Measurements from ENCODE around the gene ADAMTS14. TPM values are rescaled to one million over a fixed set of nuclear protein-coding genes. Genes with fewer than 3 reads are reported as not detected.

The ADAMTS14 gene
- total RNA-seq, 1 donor from 2014 or later = 29.8 TPM

DNA sequence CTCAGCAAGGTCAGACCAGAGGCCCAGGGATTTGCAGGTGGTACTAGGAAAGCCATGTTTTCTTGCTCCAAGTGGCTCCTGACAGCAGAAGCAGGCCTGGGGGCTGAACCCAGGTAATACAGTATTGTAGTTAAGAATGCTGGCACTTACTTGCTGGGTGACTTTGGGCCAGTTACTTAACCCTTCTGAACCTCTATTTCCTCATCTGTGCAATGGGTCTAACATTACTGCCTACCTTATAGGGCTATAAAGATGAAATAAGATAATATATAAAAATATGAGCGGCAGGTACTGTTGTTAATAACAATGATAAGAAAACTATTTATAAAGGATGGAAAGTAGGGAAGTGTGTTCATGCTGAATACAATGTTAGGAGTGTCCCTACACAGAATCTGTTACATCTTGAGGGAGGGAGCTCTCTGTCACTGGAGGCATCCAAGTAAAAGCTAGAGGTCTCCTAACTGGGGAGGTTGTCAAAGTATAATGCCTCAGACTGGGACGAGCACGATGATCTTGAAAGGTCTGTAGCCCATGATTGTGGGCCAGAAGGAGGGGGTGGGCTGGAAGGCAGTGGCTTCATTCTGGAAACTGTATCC is 26.9 kb downstream of the ADAMTS14 start:
- H3K27ac Mint-ChIP-seq (ENCODE audit: unreplicated experiment) = no peak overlapping the region
- H3K4me3 Mint-ChIP-seq (ENCODE audit: unreplicated experiment) = no peak overlapping the region

DNA sequence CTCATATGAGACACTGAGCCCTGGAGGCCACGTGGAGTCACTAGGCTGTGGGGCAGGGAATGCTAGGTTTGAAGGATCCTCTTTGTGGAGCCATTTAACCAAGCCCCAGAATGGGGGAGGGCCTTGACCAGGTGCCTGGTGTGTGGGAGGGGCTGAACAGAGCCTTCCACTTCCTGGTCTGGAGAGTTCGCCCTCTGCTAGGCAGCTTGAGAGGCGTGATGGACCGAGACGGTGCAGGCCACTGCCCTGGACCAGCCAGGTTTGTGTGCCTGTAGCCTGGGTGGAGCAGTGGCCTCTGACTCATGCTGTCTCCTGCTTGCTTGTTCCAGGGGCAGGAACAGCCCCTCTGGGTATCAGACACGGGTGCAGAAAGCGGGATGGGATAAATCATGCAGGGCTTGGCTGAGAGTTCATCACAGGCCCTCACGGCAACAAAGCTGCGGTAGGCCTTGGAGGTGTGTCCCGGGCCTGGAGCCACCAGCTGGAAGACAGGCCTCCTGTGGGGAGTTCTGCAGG is 27.4 kb downstream of the ADAMTS14 start:
- Mint-ChIP-seq H3K4me1 (ENCODE audit: low read depth, unreplicated experiment) (peaks cover 11% of the 10 kb centered on the region), H3K27me3 (ENCODE audit: unreplicated experiment) (peaks cover 2% of the 10 kb centered on the region), H3K4me3 (ENCODE audit: unreplicated experiment) (no peak overlapping the region), H3K36me3 (ENCODE audit: unreplicated experiment) (no peaks in the 10 kb centered on the region), H3K9me3 (ENCODE audit: unreplicated experiment) (peaks cover 2% of the 10 kb centered on the region), H3K27ac (ENCODE audit: unreplicated experiment) (no peak overlapping the region)
- DNase-seq = no peak
- TF ChIP-seq, protein P1, sequence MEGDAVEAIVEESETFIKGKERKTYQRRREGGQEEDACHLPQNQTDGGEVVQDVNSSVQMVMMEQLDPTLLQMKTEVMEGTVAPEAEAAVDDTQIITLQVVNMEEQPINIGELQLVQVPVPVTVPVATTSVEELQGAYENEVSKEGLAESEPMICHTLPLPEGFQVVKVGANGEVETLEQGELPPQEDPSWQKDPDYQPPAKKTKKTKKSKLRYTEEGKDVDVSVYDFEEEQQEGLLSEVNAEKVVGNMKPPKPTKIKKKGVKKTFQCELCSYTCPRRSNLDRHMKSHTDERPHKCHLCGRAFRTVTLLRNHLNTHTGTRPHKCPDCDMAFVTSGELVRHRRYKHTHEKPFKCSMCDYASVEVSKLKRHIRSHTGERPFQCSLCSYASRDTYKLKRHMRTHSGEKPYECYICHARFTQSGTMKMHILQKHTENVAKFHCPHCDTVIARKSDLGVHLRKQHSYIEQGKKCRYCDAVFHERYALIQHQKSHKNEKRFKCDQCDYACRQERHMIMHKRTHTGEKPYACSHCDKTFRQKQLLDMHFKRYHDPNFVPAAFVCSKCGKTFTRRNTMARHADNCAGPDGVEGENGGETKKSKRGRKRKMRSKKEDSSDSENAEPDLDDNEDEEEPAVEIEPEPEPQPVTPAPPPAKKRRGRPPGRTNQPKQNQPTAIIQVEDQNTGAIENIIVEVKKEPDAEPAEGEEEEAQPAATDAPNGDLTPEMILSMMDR (IDR thresholded peaks at IDR 0.05; ENCODE audit: partially characterized antibody, unreplicated experiment) = no peak

More for the DNA sequence above, 26.9 kb downstream of the ADAMTS14 start:
- TF ChIP-seq, protein P1 (IDR thresholded peaks at IDR 0.05; ENCODE audit: partially characterized antibody, unreplicated experiment) = no peak
- no peaks in the 10 kb centered on the region for H3K36me3 Mint-ChIP-seq (ENCODE audit: unreplicated experiment)
- H3K9me3 Mint-ChIP-seq (ENCODE audit: unreplicated experiment) = peaks cover 2% of the 10 kb centered on the region
- peaks cover 11% of the 10 kb centered on the region for H3K4me1 Mint-ChIP-seq (ENCODE audit: low read depth, unreplicated experiment)
- no peak for DNase-seq
- peaks cover 2% of the 10 kb centered on the region for H3K27me3 Mint-ChIP-seq (ENCODE audit: unreplicated experiment)

DNA sequence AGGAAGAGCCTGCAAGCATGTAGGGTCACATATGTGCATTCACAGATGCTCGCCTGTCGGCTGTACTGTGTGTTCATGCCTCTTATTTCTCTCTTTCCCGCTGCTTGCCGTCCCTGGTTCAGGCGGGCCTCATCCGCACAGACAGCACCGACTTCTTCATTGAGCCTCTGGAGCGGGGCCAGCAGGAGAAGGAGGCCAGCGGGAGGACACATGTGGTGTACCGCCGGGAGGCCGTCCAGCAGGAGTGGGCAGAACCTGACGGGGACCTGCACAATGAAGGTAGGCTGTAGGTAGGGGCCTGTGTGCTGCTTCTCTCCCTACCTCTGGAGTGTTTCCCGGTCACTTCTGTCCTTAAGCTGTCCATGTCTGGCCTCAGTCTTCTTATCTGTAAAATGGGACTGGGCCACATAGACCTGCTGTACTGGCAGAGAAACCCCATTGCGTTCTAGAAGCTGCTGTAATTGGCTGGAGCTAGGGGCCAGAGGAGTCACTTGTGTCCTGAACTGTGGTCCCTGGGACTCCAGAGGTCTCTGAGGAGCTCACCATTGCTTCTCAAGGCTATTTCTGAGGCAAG is 30.0 kb downstream of the ADAMTS14 start:
- peaks cover 6% of the 10 kb centered on the region for H3K9me3 Mint-ChIP-seq (ENCODE audit: unreplicated experiment)
- TF ChIP-seq, protein P1 (IDR thresholded peaks at IDR 0.05; ENCODE audit: partially characterized antibody, unreplicated experiment) = no peak
- H3K4me1 Mint-ChIP-seq (ENCODE audit: low read depth, unreplicated experiment) = peaks cover 13% of the 10 kb centered on the region
- peaks cover 2% of the 10 kb centered on the region for H3K27me3 Mint-ChIP-seq (ENCODE audit: unreplicated experiment)
- no peak for DNase-seq
- H3K36me3 Mint-ChIP-seq (ENCODE audit: unreplicated experiment) = no peaks in the 10 kb centered on the region
- H3K4me3 Mint-ChIP-seq (ENCODE audit: unreplicated experiment) = no peak overlapping the region
- peak overlapping the region; percentile 24 for H3K27ac Mint-ChIP-seq (ENCODE audit: unreplicated experiment)

DNA sequence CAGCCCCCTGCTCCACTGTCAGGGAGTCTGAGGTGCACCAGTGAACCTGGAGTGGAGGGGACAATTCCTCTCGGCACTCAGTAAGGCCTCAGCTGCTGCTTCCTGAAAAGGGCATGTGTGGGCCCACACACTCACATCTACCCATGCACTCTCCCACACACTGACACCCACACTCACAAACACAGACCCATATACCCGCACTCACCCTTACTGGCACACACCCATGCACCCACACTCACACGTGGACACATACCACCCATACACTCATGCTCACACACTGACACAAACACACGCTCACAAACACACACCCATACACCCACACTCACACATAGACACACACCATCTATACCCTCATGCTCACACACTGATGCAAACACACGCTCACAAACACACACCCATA is 31.9 kb downstream of the ADAMTS14 start:
- TF ChIP-seq, protein P1 (IDR thresholded peaks at IDR 0.05; ENCODE audit: partially characterized antibody, unreplicated experiment) = no peak
- Mint-ChIP-seq H3K27ac (ENCODE audit: unreplicated experiment) (no peak overlapping the region), H3K9me3 (ENCODE audit: unreplicated experiment) (peaks cover 6% of the 10 kb centered on the region), H3K27me3 (ENCODE audit: unreplicated experiment) (peaks cover 2% of the 10 kb centered on the region), H3K36me3 (ENCODE audit: unreplicated experiment) (no peaks in the 10 kb centered on the region), H3K4me3 (ENCODE audit: unreplicated experiment) (no peak overlapping the region), H3K4me1 (ENCODE audit: low read depth, unreplicated experiment) (peaks cover 10% of the 10 kb centered on the region)
- no peak for DNase-seq

Measured in glutamatergic neuron (in vitro differentiated cells).